ENCODE measurements around the gene HABP2. TPM values are rescaled to one million over a fixed set of nuclear protein-coding genes. Genes with fewer than 3 reads are reported as not detected.

Gene HABP2
- total RNA-seq, 1 donor from 2014 or later: not detected

DNA sequence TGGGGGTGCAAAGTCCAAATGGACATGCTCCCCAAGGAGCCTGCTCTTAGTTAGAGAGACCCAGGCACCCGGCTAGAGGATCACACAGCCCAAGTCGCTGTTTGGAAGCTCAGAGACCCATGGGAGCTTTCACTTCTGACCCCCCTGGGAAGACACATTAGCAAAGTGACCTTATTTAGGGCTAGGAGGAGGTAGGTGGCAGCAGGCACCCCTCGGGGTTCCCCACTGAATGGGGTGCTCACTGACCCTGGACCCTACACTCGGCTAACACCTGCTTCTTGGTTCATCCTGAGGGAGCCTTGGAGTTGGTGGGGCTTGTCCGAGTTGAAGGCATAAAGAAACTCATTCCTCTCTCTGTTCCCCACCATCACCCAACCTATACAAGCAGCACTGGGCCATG, 27.1 kb upstream of the HABP2 start:
- Mint-ChIP-seq H3K9me3 (no peaks in the 10 kb centered on the region), H3K27ac (ENCODE audit: unreplicated experiment) (no peak overlapping the region), H3K4me3 (no peak overlapping the region), H3K36me3 (ENCODE audit: low read depth) (no peaks in the 10 kb centered on the region), H3K4me1 (peaks cover 15% of the 10 kb centered on the region), H3K27me3 (ENCODE audit: low read depth) (no peaks in the 10 kb centered on the region)
- no peak for DNase-seq (ENCODE audit: low read depth, low spot score)
- no peak for TF ChIP-seq CTCF (conservative IDR thresholded peaks at IDR 0.05)

GRCh38 chr10:113527211-113527906, 25.5 kb upstream of the HABP2 start:
- no peak for DNase-seq (ENCODE audit: low read depth, low spot score)
- Mint-ChIP-seq H3K4me1 (peaks cover 12% of the 10 kb centered on the region), H3K27me3 (ENCODE audit: low read depth) (no peaks in the 10 kb centered on the region), H3K36me3 (ENCODE audit: low read depth) (no peaks in the 10 kb centered on the region), H3K27ac (ENCODE audit: unreplicated experiment) (no peak overlapping the region), H3K9me3 (no peaks in the 10 kb centered on the region), H3K4me3 (no peak overlapping the region)
- TF ChIP-seq CTCF (conservative IDR thresholded peaks at IDR 0.05): no peak

DNA sequence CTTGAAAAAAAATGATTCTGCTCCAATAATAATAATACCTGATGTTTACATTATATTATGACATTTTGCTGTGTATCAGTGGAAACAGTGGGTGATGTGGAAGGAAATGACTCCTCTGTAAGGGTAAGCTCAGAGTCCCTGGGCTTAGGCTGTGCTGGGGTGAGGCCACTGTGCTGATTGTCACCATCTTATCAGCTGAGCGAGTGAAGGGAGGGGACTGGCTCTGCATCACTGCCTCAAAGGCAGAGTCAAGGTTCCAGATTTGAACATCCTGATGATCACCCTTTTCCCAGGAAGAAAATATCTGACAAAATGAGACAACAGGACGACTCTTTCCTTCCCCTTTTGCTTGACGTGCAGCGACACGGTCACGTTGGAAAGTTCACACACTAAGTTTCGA, 24.0 kb upstream of the HABP2 start:
- H3K27me3 Mint-ChIP-seq (ENCODE audit: low read depth): peaks cover 5% of the 10 kb centered on the region
- H3K4me1 Mint-ChIP-seq: no peaks in the 10 kb centered on the region
- TF ChIP-seq CTCF (conservative IDR thresholded peaks at IDR 0.05): no peak
- no peak for DNase-seq (ENCODE audit: low read depth, low spot score)
- H3K36me3 Mint-ChIP-seq (ENCODE audit: low read depth): no peaks in the 10 kb centered on the region
- H3K9me3 Mint-ChIP-seq: peaks cover 2% of the 10 kb centered on the region
- H3K27ac Mint-ChIP-seq (ENCODE audit: unreplicated experiment): no peak overlapping the region
- no peak overlapping the region for H3K4me3 Mint-ChIP-seq

GRCh38 chr10:113529575-113529974, 23.3 kb upstream of the HABP2 start:
- Mint-ChIP-seq H3K4me3 (no peak overlapping the region), H3K36me3 (ENCODE audit: low read depth) (no peaks in the 10 kb centered on the region), H3K27me3 (ENCODE audit: low read depth) (peaks cover 5% of the 10 kb centered on the region), H3K4me1 (no peaks in the 10 kb centered on the region), H3K9me3 (peaks cover 2% of the 10 kb centered on the region), H3K27ac (ENCODE audit: unreplicated experiment) (no peak overlapping the region)
- no peak for TF ChIP-seq CTCF (conservative IDR thresholded peaks at IDR 0.05)
- no peak for DNase-seq (ENCODE audit: low read depth, low spot score)

GRCh38 chr10:113530476-113530875, 22.4 kb upstream of the HABP2 start:
- no peak for DNase-seq (ENCODE audit: low read depth, low spot score)
- TF ChIP-seq CTCF (conservative IDR thresholded peaks at IDR 0.05): no peak
- Mint-ChIP-seq H3K4me1 (no peaks in the 10 kb centered on the region), H3K36me3 (ENCODE audit: low read depth) (no peaks in the 10 kb centered on the region), H3K9me3 (peaks cover 2% of the 10 kb centered on the region), H3K4me3 (no peak overlapping the region), H3K27me3 (ENCODE audit: low read depth) (peaks cover 5% of the 10 kb centered on the region), H3K27ac (ENCODE audit: unreplicated experiment) (no peak overlapping the region)
